Ishikawa (cell line): Measurements from ENCODE around the gene CROCC2.

Source experiments
- CEBPB ChIP-seq: IDR thresholded peaks from 2 replicates; pipeline ENCODE4 v1.6.1; 2012
- EP300 ChIP-seq: IDR thresholded peaks from 2 replicates; pipeline ENCODE4 v1.6.1; 2012; ENCODE audit warnings: borderline replicate concordance
- MAX ChIP-seq: IDR thresholded peaks from 2 replicates; pipeline ENCODE4 v1.6.1; 2012
- TCF12 ChIP-seq: IDR thresholded peaks from 2 replicates; pipeline ENCODE4 v1.6.1; 2012; ENCODE audit warnings: low read depth
- YY1 ChIP-seq: IDR thresholded peaks from 2 replicates; pipeline ENCODE4 v1.6.1; 2012; ENCODE audit warnings: low read depth
- TF ChIP-seq, protein P1 (sequence below): IDR thresholded peaks from 2 replicates; pipeline ENCODE4 v1.6.1; 2012; ENCODE audit warnings: low read depth, mild to moderate bottlenecking

GRCh38 chr2:240906141-240906910, at the start of gene CROCC2:
- TF ChIP-seq YY1 (no peak), MAX (no peak), TCF12 (no peak), CEBPB (no peak), EP300 (no peak)
- TF ChIP-seq, protein P1, sequence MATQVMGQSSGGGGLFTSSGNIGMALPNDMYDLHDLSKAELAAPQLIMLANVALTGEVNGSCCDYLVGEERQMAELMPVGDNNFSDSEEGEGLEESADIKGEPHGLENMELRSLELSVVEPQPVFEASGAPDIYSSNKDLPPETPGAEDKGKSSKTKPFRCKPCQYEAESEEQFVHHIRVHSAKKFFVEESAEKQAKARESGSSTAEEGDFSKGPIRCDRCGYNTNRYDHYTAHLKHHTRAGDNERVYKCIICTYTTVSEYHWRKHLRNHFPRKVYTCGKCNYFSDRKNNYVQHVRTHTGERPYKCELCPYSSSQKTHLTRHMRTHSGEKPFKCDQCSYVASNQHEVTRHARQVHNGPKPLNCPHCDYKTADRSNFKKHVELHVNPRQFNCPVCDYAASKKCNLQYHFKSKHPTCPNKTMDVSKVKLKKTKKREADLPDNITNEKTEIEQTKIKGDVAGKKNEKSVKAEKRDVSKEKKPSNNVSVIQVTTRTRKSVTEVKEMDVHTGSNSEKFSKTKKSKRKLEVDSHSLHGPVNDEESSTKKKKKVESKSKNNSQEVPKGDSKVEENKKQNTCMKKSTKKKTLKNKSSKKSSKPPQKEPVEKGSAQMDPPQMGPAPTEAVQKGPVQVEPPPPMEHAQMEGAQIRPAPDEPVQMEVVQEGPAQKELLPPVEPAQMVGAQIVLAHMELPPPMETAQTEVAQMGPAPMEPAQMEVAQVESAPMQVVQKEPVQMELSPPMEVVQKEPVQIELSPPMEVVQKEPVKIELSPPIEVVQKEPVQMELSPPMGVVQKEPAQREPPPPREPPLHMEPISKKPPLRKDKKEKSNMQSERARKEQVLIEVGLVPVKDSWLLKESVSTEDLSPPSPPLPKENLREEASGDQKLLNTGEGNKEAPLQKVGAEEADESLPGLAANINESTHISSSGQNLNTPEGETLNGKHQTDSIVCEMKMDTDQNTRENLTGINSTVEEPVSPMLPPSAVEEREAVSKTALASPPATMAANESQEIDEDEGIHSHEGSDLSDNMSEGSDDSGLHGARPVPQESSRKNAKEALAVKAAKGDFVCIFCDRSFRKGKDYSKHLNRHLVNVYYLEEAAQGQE: no peak
